OCI-LY7 (cell line): ENCODE measurements around the gene DNAJB9. TPM values are rescaled to one million over a fixed set of nuclear protein-coding genes. Genes with fewer than 3 reads are reported as not detected.

Source experiments
- BruUV-seq: library from RNA; stranded (reverse); fragments of 400-500 nt; replicated peaks from 2 replicates; lab custom pipeline; 2021; lab: Mats Ljungman, UMichigan
- CTCF ChIA-PET: fragments of 300-600 bp; sonication (Branson Sonifier 250); formaldehyde crosslinking; loops from one replicate; lab custom pipeline; 2022; ENCODE audit warnings: antibody characterized with exemption; ENCODE audit not compliant: unreplicated experiment; lab: Charles Lee
- POLR2A ChIA-PET: fragments of 300-600 bp; sonication (Branson Sonifier 250); formaldehyde crosslinking; loops from one replicate; lab custom pipeline; 2022; ENCODE audit warnings: antibody characterized with exemption; lab: Charles Lee
- DNase-seq: peaks from one replicate; pipeline ENCODE4 v3.0.0-alpha.2; 2015; ENCODE audit warnings: low spot score
- H2AFZ ChIP-seq: fragments of 200-600 bp; sonication (generic), shearing (Covaris generic); 2 replicates; pipeline ENCODE4 v1.6.1; 2014; ENCODE audit warnings: mild to moderate bottlenecking, antibody characterized with exemption, low read length, moderate library complexity
- H3K27ac ChIP-seq: fragments of 200-600 bp; sonication (generic); 2 replicates; pipeline ENCODE4 v1.5.1; 2014; ENCODE audit warnings: mixed run types, low read depth, mild to moderate bottlenecking, moderate library complexity, low read length, inconsistent platforms; ENCODE audit not compliant: poor library complexity, severe bottlenecking
- H3K36me3 ChIP-seq: fragments of 200-600 bp; sonication (generic); 2 replicates; pipeline ENCODE4 v1.6.1; 2014; ENCODE audit warnings: mild to moderate bottlenecking, antibody characterized with exemption, low read length, moderate library complexity, mixed read lengths; ENCODE audit not compliant: insufficient read depth
- H3K4me1 ChIP-seq: fragments of 200-600 bp; sonication (generic); 2 replicates; pipeline ENCODE4 v1.5.1; 2014; ENCODE audit warnings: mild to moderate bottlenecking, low read length; ENCODE audit not compliant: insufficient read depth, poor library complexity, severe bottlenecking
- H3K4me2 ChIP-seq: fragments of 200-600 bp; sonication (generic); 2 replicates; pipeline ENCODE4 v1.6.1; 2014; ENCODE audit warnings: mild to moderate bottlenecking, low read length
- H3K4me3 ChIP-seq: fragments of 200-600 bp; sonication (generic); 2 replicates; pipeline ENCODE4 v1.5.1; 2014; ENCODE audit warnings: mild to moderate bottlenecking, low read depth, low read length; ENCODE audit not compliant: poor library complexity, severe bottlenecking
- H3K79me2 ChIP-seq: fragments of 200-600 bp; sonication (generic); 2 replicates; pipeline ENCODE4 v1.6.1; 2016; ENCODE audit warnings: low read depth, mild to moderate bottlenecking, low read length, moderate library complexity, mixed read lengths; ENCODE audit not compliant: insufficient read depth
- H3K9me2 ChIP-seq: fragments of 200-600 bp; sonication (generic); 2 replicates; pipeline ENCODE4 v1.6.1; 2016; ENCODE audit warnings: mild to moderate bottlenecking, low read length, mixed read lengths; ENCODE audit not compliant: insufficient read depth
- H3K9me3 ChIP-seq: fragments of 200-600 bp; sonication (generic); 2 replicates; pipeline ENCODE4 v1.6.1; 2014; ENCODE audit warnings: mild to moderate bottlenecking, mixed run types, low read length, mixed read lengths
- H4K20me1 ChIP-seq: fragments of 200-600 bp; sonication (generic); 2 replicates; pipeline ENCODE4 v1.6.1; 2014; ENCODE audit warnings: mild to moderate bottlenecking, antibody characterized with exemption, low read length, moderate library complexity, mixed read lengths; ENCODE audit not compliant: insufficient read depth
- EZH2phosphoT487 ChIP-seq: fragments of 200-600 bp; sonication (generic); IDR thresholded peaks from 2 replicates; pipeline ENCODE4 v1.6.1; 2018; ENCODE audit warnings: low read depth, borderline replicate concordance, mild to moderate bottlenecking, mixed run types, antibody characterized with exemption, low read length, moderate library complexity, mixed read lengths
- intact Hi-C: fragments of 100-400 bp; cut with micrococcal nuclease; formaldehyde crosslinking; loops from one replicate; pipeline ENCODE4 v1.10.0; 2022; ENCODE audit not compliant: unreplicated experiment
- total RNA-seq, 2 experiments: library from RNA; depleted of rRNA in 1 of 2; stranded (reverse); fragments of >200 nt in 1 of 2; shearing (Covaris generic) in 1 of 2; gene quantifications; 2 replicates each; pipeline ENCODE4 v1.2.3, GENCODE V29; 2014 to 2022
- TF ChIP-seq, protein P1 (sequence below): fragments of 200-600 bp; sonication (generic); conservative IDR thresholded peaks from 2 replicates; pipeline ENCODE4 v1.5.1; 2014; ENCODE audit warnings: mild to moderate bottlenecking, antibody characterized with exemption, low read length, moderate library complexity, mixed read lengths

Gene DNAJB9
- total RNA-seq, 2 experiments from 2014 or later = 11.4 to 20.3 TPM

DNA sequence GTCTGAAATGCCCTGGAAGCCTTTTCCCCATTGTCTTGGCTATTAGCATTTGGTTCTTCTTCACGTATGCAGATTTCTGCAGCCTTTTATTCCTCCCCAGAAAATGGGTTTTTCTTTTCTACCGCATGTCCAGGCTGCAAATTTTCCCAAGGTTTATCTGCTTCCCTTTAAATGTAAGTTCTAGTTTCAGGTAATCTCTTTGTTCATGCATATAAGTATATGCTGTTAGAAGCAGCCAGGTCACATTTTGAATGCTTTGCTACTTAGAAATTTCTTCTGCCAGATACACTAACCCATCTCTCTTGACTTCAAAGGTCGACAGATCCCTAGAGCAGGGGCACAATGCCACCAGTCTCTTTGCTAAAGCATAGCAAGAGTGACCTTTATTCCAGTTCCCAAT, 12.5 kb upstream of the DNAJB9 start:
- Histone ChIP-seq H4K20me1 (no peaks in the 10 kb centered on the region), H3K9me2 (no peaks in the 10 kb centered on the region), H2AFZ (no peak overlapping the region), H3K4me3 (no peak overlapping the region), H3K4me2 (no peak overlapping the region), H3K79me2 (no peaks in the 10 kb centered on the region), H3K9me3 (peaks cover 38% of the 10 kb centered on the region), H3K36me3 (peaks cover 23% of the 10 kb centered on the region), H3K4me1 (peaks cover 8% of the 10 kb centered on the region), H3K27ac (no peak overlapping the region)
- CTCF ChIA-PET = no interaction called here
- intact Hi-C loops = no loop called here
- no TSS peak for BruUV-seq
- no peak for DNase-seq
- no peak for TF ChIP-seq EZH2phosphoT487
- TF ChIP-seq, protein P1, sequence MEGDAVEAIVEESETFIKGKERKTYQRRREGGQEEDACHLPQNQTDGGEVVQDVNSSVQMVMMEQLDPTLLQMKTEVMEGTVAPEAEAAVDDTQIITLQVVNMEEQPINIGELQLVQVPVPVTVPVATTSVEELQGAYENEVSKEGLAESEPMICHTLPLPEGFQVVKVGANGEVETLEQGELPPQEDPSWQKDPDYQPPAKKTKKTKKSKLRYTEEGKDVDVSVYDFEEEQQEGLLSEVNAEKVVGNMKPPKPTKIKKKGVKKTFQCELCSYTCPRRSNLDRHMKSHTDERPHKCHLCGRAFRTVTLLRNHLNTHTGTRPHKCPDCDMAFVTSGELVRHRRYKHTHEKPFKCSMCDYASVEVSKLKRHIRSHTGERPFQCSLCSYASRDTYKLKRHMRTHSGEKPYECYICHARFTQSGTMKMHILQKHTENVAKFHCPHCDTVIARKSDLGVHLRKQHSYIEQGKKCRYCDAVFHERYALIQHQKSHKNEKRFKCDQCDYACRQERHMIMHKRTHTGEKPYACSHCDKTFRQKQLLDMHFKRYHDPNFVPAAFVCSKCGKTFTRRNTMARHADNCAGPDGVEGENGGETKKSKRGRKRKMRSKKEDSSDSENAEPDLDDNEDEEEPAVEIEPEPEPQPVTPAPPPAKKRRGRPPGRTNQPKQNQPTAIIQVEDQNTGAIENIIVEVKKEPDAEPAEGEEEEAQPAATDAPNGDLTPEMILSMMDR = no peak
- POLR2A ChIA-PET = no interaction called here

DNA sequence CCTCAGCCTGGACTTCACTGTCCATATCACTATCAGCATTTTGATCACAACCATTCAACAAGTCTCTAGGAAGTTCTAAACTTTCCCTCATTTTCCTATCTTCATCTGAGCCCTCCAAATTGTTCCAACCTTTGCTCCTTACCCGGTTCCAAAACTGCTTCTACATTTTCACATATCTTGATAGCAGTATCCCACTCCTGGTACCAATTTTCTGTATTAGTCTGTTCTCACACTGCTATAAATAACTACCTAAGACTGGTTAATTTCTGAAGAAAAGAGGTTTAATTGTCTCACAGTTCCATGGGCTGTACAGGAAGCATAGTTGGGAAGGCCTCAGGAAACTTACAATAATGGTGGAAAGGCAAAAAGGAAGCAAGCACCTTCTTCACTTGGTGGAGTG, 12.1 kb upstream of the DNAJB9 start:
- intact Hi-C loops = no loop called here
- no peak overlapping the region for H3K4me2 ChIP-seq
- peaks cover 38% of the 10 kb centered on the region for H3K9me3 ChIP-seq
- no peaks in the 10 kb centered on the region for H3K9me2 ChIP-seq
- no peak overlapping the region for H2AFZ ChIP-seq
- no peak overlapping the region for H3K27ac ChIP-seq
- no peaks in the 10 kb centered on the region; the same call in 1 of the 2 replicates for H3K79me2 ChIP-seq
- no peaks in the 10 kb centered on the region for H4K20me1 ChIP-seq
- ChIA-PET CTCF (no interaction called here), POLR2A (no interaction called here)
- no TSS peak for BruUV-seq
- peaks cover 23% of the 10 kb centered on the region for H3K36me3 ChIP-seq
- no peak for DNase-seq
- no peak for TF ChIP-seq EZH2phosphoT487
- TF ChIP-seq, protein P1 = no peak
- H3K4me1 ChIP-seq = peaks cover 4% of the 10 kb centered on the region
- H3K4me3 ChIP-seq = no peak overlapping the region

DNA sequence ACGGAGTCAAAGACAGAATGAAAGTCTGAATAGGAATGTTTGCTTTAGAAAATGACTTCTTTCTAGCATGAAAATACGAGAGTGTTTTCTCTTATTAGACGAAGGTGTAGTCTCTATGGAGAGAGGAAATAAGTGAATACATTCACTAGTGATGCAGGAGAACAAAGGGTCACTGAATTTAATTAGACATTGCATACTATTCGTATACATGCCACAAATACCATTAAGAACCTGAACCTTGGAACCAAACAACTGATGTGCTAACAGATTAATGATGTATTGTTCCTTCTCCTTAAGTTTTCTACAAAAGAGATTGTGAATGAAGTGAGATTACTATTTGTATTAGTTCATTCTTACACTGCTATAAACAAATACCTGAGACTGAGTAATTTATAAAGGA, 10.4 kb upstream of the DNAJB9 start:
- Histone ChIP-seq H3K79me2 (peaks cover 11% of the 10 kb centered on the region; the same call in 1 of the 2 replicates), H2AFZ (no peak overlapping the region), H3K4me2 (no peak overlapping the region), H3K9me3 (peaks cover 37% of the 10 kb centered on the region), H3K4me1 (no peaks in the 10 kb centered on the region), H3K27ac (no peak overlapping the region), H3K4me3 (no peak overlapping the region), H4K20me1 (no peaks in the 10 kb centered on the region), H3K9me2 (no peaks in the 10 kb centered on the region), H3K36me3 (peaks cover 37% of the 10 kb centered on the region)
- BruUV-seq = no TSS peak
- ChIA-PET POLR2A (interaction anchor here (0.6 to 1.9 kb wide), 5 partner anchors 11 to 103 kb away, joined by 3 to 5 read pairs (median 3); partner anchors contain the start of genes DNAJB9, PNPLA8 and THAP5), CTCF (no interaction called here)
- no peak for DNase-seq
- TF ChIP-seq, protein P1 = no peak
- no peak for TF ChIP-seq EZH2phosphoT487
- intact Hi-C loops = no loop called here
